ENCODE data around the gene SLC22A12. TPM values are rescaled to one million over a fixed set of nuclear protein-coding genes. Genes with fewer than 3 reads are reported as not detected.

Gene SLC22A12
- total and polyA plus RNA-seq, 2 of the 8 experiments (the other 6 are each of a cell fraction or from before 2014, with no cell fraction given), result not detected

DNA sequence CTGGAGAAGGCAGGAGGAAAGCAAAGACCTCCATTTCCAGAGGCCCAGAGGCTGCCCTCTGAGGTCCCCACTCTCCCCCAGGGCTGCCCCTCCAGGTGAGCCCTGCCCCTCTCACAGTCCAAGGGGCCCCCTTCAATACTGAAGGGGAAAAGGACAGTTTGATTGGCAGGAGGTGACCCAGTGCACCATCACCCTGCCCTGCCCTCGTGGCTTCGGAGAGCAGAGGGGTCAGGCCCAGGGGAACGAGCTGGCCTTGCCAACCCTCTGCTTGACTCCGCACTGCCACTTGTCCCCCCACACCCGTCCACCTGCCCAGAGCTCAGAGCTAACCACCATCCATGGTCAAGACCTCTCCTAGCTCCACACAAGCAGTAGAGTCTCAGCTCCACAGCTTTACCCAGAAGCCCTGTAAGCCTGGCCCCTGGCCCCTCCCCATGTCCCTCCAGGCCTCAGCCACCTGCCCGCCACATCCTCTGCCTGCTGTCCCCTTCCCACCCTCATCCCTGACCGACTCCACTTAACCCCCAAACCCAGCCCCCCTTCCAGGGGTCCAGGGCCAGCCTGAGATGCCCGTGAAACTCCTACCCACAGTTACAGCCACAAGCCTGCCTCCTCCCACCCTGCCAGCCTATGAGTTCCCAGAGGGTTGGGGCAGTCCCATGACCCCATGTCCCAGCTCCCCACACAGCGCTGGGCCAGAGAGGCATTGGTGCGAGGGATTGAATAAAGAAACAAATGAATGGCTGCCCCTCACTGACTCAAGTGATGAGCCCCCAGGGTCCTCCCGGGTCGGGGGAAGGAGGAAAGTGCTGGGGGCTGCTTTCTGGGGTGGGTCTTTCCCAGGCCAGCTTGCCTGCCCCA lies 10.8 kb downstream of the SLC22A12 start:
- DNase-seq (ENCODE audit: low read depth in 1 of 2, low spot score in 2 of 2) (no peak), FAIRE-seq (no peak)
- Histone ChIP-seq H3K18ac (ENCODE audit: extremely low read depth, low read length) (no peak overlapping the region), H4K91ac (replicated peaks; ENCODE audit: insufficient read length, low read length) (no peak overlapping the region), H3K4me1 (replicated peaks in 1 of 4; ENCODE audit: control insufficient read depth in 3 of 4, insufficient read depth in 4 of 4, low read length in 3 of 4) (no peaks in the 10 kb centered on the region; a peak in 1 of 7 replicates), H3K4ac (replicated peaks; ENCODE audit: insufficient read length, low read depth, low read length) (no peak overlapping the region), H2AK5ac (ENCODE audit: low read depth, low read length) (no peak overlapping the region), H2BK20ac (ENCODE audit: low read length) (no peak overlapping the region), H2BK5ac (ENCODE audit: low read depth, low read length) (no peak overlapping the region), H3K27ac (ENCODE audit: low read depth, low read length) (no peak overlapping the region), H3K27me3 (replicated peaks in 1 of 4; ENCODE audit: control insufficient read depth in 3 of 4, extremely low read depth in 1 of 4, insufficient read depth in 3 of 4, low read length in 3 of 4) (no peaks in the 10 kb centered on the region), H4K20me1 (replicated peaks in 1 of 2; ENCODE audit: control insufficient read depth in 1 of 2, insufficient read depth in 2 of 2, low read length in 2 of 2) (no peaks in the 10 kb centered on the region), H3K4me3 (ENCODE audit: extremely low read depth in 1 of 4, insufficient read depth in 2 of 4, low read depth in 3 of 4, low read length in 4 of 4) (no peak overlapping the region), H3K79me1 (ENCODE audit: low read depth, low read length) (no peaks in the 10 kb centered on the region), H3K36me3 (ENCODE audit: control insufficient read depth in 2 of 4, insufficient read depth in 4 of 4, low read length in 3 of 4) (no peaks in the 10 kb centered on the region), H3K23ac (ENCODE audit: insufficient read length) (no peak overlapping the region), H2BK15ac (ENCODE audit: low read length) (no peak overlapping the region), H3K4me2 (ENCODE audit: insufficient read depth in 1 of 2, low read depth in 2 of 2, low read length in 2 of 2) (no peak overlapping the region), H3K14ac (ENCODE audit: insufficient read length) (no peak overlapping the region), H3K79me2 (ENCODE audit: control insufficient read depth in 1 of 2, insufficient read depth in 2 of 2, low read length in 2 of 2) (no peaks in the 10 kb centered on the region), H2BK12ac (ENCODE audit: low read depth, low read length) (no peak overlapping the region), H3K23me2 (ENCODE audit: low read depth, low read length) (no peaks in the 10 kb centered on the region), H2AFZ (ENCODE audit: low read length) (no peak overlapping the region), H3K56ac (replicated peaks; ENCODE audit: insufficient read length, low read depth, low read length) (no peak overlapping the region), H2BK120ac (replicated peaks; ENCODE audit: low read depth, low read length) (no peak overlapping the region), H3K9ac (replicated peaks in 1 of 4; ENCODE audit: extremely low read depth in 1 of 4, low read depth in 3 of 4, low read length in 3 of 4) (no peak overlapping the region), H4K5ac (ENCODE audit: insufficient read length, low read depth, low read length) (no peak overlapping the region), H3K9me3 (ENCODE audit: insufficient read depth in 2 of 2, low read depth in 1 of 2, low read length in 1 of 2) (no peaks in the 10 kb centered on the region), H4K8ac (ENCODE audit: extremely low read depth, insufficient read depth, low read length) (peak overlapping the region; percentile 18)
- WGBS, 2 experiments (ENCODE audit: extremely low coverage in 1 of 2, insufficient coverage in 1 of 2, insufficient read length in 1 of 2, insufficient replicate concordance in 2 of 2, low coverage in 1 of 2, low lambda C conversion rate in 2 of 2, missing lambda C conversion rate in 1 of 2), result 80% methylated on average over 11 of the region's 12 CpGs; no CpG with 5 or more reads in 1 of the 2 experiments
- ChIA-PET CTCF (ENCODE audit: partially characterized antibody) (interaction anchor here (0.9 to 2.1 kb wide), 5 partner anchors 30 to 153 kb away, joined by 3 to 14 read pairs (median 3); no protein-coding TSS in a partner anchor), POLR2A (ENCODE audit: partially characterized antibody) (no interaction called here)
- TF ChIP-seq SP1 (IDR thresholded peaks at IDR 0.05; ENCODE audit: low read depth, low read length) (no peak), RBBP5 (IDR thresholded peaks at IDR 0.05; ENCODE audit: borderline replicate concordance, low read depth, low read length) (no peak), RAD21 (IDR thresholded peaks at IDR 0.05 in 1 of 2, conservative IDR thresholded peaks at IDR 0.05 in 1 of 2; ENCODE audit: low read depth in 2 of 2, low read length in 2 of 2) (no peak), BRCA1 (IDR thresholded peaks at IDR 0.05; ENCODE audit: low read depth, low read length) (no peak)
- TF ChIP-seq, protein P1, sequence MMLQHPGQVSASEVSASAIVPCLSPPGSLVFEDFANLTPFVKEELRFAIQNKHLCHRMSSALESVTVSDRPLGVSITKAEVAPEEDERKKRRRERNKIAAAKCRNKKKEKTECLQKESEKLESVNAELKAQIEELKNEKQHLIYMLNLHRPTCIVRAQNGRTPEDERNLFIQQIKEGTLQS (IDR thresholded peaks at IDR 0.05; ENCODE audit: insufficient read depth, low read depth, low read length), result no peak
- TF ChIP-seq, protein P2, sequence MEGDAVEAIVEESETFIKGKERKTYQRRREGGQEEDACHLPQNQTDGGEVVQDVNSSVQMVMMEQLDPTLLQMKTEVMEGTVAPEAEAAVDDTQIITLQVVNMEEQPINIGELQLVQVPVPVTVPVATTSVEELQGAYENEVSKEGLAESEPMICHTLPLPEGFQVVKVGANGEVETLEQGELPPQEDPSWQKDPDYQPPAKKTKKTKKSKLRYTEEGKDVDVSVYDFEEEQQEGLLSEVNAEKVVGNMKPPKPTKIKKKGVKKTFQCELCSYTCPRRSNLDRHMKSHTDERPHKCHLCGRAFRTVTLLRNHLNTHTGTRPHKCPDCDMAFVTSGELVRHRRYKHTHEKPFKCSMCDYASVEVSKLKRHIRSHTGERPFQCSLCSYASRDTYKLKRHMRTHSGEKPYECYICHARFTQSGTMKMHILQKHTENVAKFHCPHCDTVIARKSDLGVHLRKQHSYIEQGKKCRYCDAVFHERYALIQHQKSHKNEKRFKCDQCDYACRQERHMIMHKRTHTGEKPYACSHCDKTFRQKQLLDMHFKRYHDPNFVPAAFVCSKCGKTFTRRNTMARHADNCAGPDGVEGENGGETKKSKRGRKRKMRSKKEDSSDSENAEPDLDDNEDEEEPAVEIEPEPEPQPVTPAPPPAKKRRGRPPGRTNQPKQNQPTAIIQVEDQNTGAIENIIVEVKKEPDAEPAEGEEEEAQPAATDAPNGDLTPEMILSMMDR (IDR thresholded peaks at IDR 0.05; ENCODE audit: control extremely low read depth in 1 of 3, insufficient read depth in 1 of 3, low read depth in 1 of 3, low read length in 3 of 3), result no peak

Data from H1 (cell line).